ENCODE data around the gene CROT.

Gene CROT

DNA sequence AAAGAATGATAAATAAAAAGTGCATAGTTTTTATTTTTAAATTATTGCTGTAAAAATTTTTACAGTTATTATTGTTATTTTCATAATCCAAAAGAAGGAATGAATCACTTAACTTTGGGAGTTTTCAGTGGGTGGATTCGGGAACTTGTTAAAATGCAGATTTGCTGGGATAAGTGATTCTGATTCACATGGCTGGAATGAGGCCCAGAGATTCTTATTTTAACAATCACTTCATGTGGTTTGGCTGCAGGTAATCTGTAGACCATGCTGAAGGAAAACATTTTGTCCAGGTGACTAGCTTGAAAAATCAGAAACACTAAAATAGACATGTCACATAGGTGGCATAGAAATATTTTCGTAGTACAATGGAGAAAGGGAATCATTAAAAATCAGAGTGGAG, 13.9 kb downstream of the CROT start:
- H3K27me3 Mint-ChIP-seq = no peaks in the 10 kb centered on the region
- no peaks in the 10 kb centered on the region for H3K4me1 Mint-ChIP-seq
- no peak overlapping the region for H3K4me3 Mint-ChIP-seq
- peaks cover 9% of the 10 kb centered on the region for H3K9me3 Mint-ChIP-seq
- no peak overlapping the region for H3K27ac Mint-ChIP-seq
- no peak for DNase-seq
- CTCF ChIA-PET = no interaction called here
- peaks cover 29% of the 10 kb centered on the region for H3K36me3 Mint-ChIP-seq

DNA sequence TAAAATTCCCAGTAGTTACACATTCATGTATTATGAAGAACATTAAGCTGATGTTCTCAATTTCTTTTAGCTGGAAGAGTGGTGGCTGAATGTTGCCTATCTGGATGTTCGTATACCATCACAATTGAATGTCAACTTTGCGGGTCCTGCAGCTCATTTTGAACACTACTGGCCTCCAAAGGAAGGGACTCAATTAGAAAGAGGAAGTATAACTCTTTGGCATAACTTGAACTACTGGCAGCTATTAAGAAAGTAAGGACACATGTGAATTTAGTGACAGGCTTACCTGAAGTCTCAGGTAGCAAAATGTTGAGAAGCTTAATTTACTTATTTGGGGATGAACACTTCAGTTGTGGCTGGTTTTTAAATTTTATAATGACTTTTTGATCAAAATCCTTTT, 15.9 kb downstream of the CROT start:
- H3K9me3 Mint-ChIP-seq = no peaks in the 10 kb centered on the region
- no peak overlapping the region for H3K27ac Mint-ChIP-seq
- no peaks in the 10 kb centered on the region for H3K4me1 Mint-ChIP-seq
- no peak for DNase-seq
- CTCF ChIA-PET = interaction anchor here (0.6 kb wide), 1 partner anchor 213 kb away, joined by 4 read pairs; no protein-coding TSS in a partner anchor
- H3K27me3 Mint-ChIP-seq = no peaks in the 10 kb centered on the region
- H3K4me3 Mint-ChIP-seq = no peak overlapping the region
- peaks cover 14% of the 10 kb centered on the region for H3K36me3 Mint-ChIP-seq

GRCh38 chr7:87363342-87363741, 17.9 kb downstream of the CROT start:
- H3K27me3 Mint-ChIP-seq = no peaks in the 10 kb centered on the region
- no peak for DNase-seq
- no peaks in the 10 kb centered on the region for H3K9me3 Mint-ChIP-seq
- peaks cover 7% of the 10 kb centered on the region for H3K36me3 Mint-ChIP-seq
- CTCF ChIA-PET = no interaction called here
- no peak overlapping the region for H3K4me3 Mint-ChIP-seq
- H3K27ac Mint-ChIP-seq = no peak overlapping the region
- no peaks in the 10 kb centered on the region for H3K4me1 Mint-ChIP-seq

GRCh38 chr7:87364246-87364645, 18.8 kb downstream of the CROT start:
- Mint-ChIP-seq H3K9me3 (no peaks in the 10 kb centered on the region), H3K36me3 (peaks cover 6% of the 10 kb centered on the region), H3K27ac (no peak overlapping the region), H3K4me1 (peaks cover 4% of the 10 kb centered on the region), H3K27me3 (no peaks in the 10 kb centered on the region), H3K4me3 (no peak overlapping the region)
- CTCF ChIA-PET = no interaction called here
- DNase-seq = no peak

DNA sequence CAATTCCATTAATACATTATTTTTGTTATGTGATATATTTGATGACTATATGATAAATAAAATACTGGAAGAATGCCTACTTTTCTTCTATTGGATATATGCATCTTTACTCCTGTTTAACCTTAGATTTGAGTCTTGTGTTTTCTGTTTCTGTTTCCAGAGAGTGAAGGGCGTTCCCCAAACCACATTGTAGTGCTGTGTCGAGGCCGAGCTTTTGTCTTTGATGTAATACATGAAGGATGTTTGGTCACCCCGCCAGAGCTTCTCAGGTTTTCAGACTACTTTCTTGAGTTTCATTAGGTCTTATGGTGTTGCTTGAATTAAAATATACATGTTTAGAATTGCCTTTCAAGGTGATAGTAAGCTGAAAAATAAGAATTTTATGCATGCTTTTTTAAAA, 23.8 kb downstream of the CROT start:
- CTCF ChIA-PET = interaction anchor here (0.6 kb wide), 1 partner anchor 15 kb away, joined by 3 read pairs; no protein-coding TSS in a partner anchor
- peaks cover 2% of the 10 kb centered on the region for H3K9me3 Mint-ChIP-seq
- H3K27ac Mint-ChIP-seq = peak overlapping the region; percentile 62
- DNase-seq = peak; percentile 65
- peaks cover 12% of the 10 kb centered on the region for H3K4me1 Mint-ChIP-seq
- H3K27me3 Mint-ChIP-seq = no peaks in the 10 kb centered on the region
- no peak overlapping the region for H3K4me3 Mint-ChIP-seq
- H3K36me3 Mint-ChIP-seq = peaks cover 10% of the 10 kb centered on the region

- Mint-ChIP-seq H3K4me3 (no peak overlapping the region), H3K27ac (no peak overlapping the region), H3K36me3 (peaks cover 10% of the 10 kb centered on the region), H3K27me3 (no peaks in the 10 kb centered on the region), H3K9me3 (peaks cover 2% of the 10 kb centered on the region), H3K4me1 (peaks cover 12% of the 10 kb centered on the region)
- CTCF ChIA-PET = no interaction called here
- no peak for DNase-seq
Observed at GRCh38 chr7:87370660-87371180, 25.3 kb downstream of the CROT start.

- H3K4me3 Mint-ChIP-seq = no peak overlapping the region
- CTCF ChIA-PET = interaction anchor here (1.1 kb wide), 1 partner anchor 10 kb away, joined by 3 read pairs; no protein-coding TSS in a partner anchor
- no peak for DNase-seq
- peaks cover 2% of the 10 kb centered on the region for H3K9me3 Mint-ChIP-seq
- H3K27me3 Mint-ChIP-seq = no peaks in the 10 kb centered on the region
- peaks cover 13% of the 10 kb centered on the region for H3K36me3 Mint-ChIP-seq
- no peak overlapping the region for H3K27ac Mint-ChIP-seq
- peaks cover under 1% of the 10 kb centered on the region for H3K4me1 Mint-ChIP-seq
Observed at GRCh38 chr7:87375662-87376435, 30.4 kb downstream of the CROT start.

DNA sequence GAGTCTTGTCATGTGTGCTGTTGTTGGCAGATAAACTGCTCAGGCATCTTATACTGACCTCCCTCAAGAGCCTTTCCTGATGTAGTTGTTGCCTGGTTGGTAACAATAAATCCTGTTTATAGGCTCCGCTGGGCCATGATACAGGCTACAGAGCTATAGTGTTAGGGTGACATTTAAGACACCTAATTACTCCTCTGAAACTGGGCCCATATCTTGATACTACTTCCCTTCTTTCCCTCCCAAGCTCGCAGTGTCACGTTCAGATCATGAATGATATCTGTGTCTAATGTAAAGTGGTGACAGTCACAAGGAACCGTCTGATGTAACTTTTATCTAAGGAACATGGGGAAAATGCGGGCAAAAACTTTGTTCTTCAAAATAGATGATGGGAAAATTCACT, 35.4 kb downstream of the CROT start:
- peaks cover 30% of the 10 kb centered on the region for H3K36me3 Mint-ChIP-seq
- H3K27me3 Mint-ChIP-seq = no peaks in the 10 kb centered on the region
- no peaks in the 10 kb centered on the region for H3K4me1 Mint-ChIP-seq
- no peak overlapping the region for H3K4me3 Mint-ChIP-seq
- CTCF ChIA-PET = no interaction called here
- no peak overlapping the region for H3K27ac Mint-ChIP-seq
- no peaks in the 10 kb centered on the region for H3K9me3 Mint-ChIP-seq
- no peak for DNase-seq

DNA sequence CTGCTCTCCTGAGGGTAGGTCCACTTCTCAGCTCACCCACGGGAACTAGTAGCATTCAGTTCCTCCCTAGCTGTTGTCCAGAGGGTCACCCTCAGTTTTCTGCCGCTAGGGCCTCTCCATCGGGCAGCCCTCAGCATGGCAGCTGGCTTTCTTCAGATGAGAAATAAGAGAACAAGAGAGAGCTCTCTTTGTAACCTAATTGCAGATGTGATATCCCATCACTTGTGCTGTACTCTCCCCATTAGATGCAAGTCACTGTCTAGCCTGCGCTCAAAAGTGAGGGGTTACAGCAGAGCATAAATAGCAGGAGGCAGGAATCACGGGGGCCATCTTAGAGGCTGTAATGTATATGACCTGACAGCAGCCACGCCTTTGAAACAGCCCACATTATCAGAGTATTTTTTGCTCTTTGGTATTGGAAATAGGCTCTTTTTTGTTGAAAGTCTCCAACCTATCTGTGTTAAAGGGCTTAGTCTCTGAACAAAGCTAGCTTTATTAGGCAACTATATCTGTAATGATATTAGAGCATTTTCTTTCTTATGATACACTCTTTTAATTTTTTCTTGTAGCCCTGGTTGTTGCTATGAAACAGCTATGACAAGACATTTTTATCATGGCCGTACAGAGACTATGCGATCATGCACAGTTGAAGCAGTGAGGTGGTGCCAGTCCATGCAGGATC, 45.7 kb downstream of the CROT start:
- no peak overlapping the region for H3K27ac Mint-ChIP-seq
- H3K4me1 Mint-ChIP-seq = peaks cover 20% of the 10 kb centered on the region
- peaks cover 7% of the 10 kb centered on the region for H3K9me3 Mint-ChIP-seq
- no peak overlapping the region for H3K4me3 Mint-ChIP-seq
- CTCF ChIA-PET = interaction anchor here (0.6 kb wide), 1 partner anchor 1638 kb away, joined by 3 read pairs; no protein-coding TSS in a partner anchor
- peaks cover 39% of the 10 kb centered on the region for H3K36me3 Mint-ChIP-seq
- DNase-seq = no peak
- no peaks in the 10 kb centered on the region for H3K27me3 Mint-ChIP-seq

DNA sequence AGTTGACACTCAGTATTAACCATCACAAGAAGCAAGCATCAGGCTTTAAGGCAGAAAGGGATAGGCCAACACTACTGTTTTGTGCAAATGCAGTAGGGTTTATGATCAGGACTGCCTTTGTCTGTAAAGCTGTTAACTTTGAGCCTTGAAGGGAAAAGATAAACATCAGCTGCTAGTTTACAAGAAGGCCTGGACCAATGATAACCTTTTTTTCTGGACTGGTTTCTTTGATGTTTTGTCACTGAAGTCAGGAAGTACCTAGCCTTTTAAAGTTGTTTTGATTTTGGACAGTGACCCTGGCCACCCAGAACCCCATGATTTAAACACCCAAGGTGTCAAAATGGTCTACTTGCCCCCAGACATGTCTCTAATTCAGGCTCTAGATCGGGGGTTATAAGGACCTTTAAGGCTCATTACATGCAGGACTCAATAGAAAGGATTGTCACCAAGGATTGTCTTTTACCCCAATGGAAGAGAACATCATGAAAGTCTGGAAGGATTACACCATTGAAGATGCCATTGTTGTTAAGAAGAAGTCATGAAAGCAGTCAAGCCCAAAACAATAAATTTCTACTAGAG, 50.1 kb downstream of the CROT start:
- no peak overlapping the region for H3K27ac Mint-ChIP-seq
- no peak for DNase-seq
- CTCF ChIA-PET = no interaction called here
- H3K4me3 Mint-ChIP-seq = no peak overlapping the region
- H3K4me1 Mint-ChIP-seq = peaks cover 20% of the 10 kb centered on the region
- H3K9me3 Mint-ChIP-seq = no peaks in the 10 kb centered on the region
- H3K27me3 Mint-ChIP-seq = no peaks in the 10 kb centered on the region
- peaks cover 21% of the 10 kb centered on the region for H3K36me3 Mint-ChIP-seq

DNA sequence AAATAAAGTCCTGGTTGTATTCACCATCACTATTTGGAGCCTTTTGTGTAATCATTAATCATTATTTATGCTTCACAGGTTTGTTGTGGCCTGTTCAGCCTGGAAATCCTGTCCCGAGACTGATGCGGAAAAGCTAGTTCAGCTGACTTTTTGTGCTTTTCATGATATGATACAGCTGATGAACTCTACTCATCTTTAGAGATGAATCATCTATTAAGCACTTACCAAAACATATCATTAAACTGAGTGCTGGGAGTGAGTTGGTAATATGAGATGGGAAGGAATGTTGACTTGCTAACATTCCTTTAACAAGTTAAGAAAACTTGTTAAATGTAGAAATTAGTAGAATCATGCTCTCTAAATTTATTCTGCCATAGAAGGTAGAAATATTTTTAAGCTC, 53.0 kb downstream of the CROT start:
- CTCF ChIA-PET = interaction anchor here (1.6 kb wide), 1 partner anchor 18 kb away, joined by 6 read pairs; no protein-coding TSS in a partner anchor
- Mint-ChIP-seq H3K36me3 (peaks cover 16% of the 10 kb centered on the region), H3K27me3 (no peaks in the 10 kb centered on the region), H3K4me3 (no peak overlapping the region), H3K4me1 (peaks cover 1% of the 10 kb centered on the region), H3K9me3 (no peaks in the 10 kb centered on the region), H3K27ac (no peak overlapping the region)
- DNase-seq = no peak

- CTCF ChIA-PET = no interaction called here
- no peaks in the 10 kb centered on the region for H3K4me1 Mint-ChIP-seq
- H3K36me3 Mint-ChIP-seq = no peaks in the 10 kb centered on the region
- no peak for DNase-seq
- H3K27ac Mint-ChIP-seq = no peak overlapping the region
- H3K9me3 Mint-ChIP-seq = no peaks in the 10 kb centered on the region
- H3K4me3 Mint-ChIP-seq = no peak overlapping the region
- no peaks in the 10 kb centered on the region for H3K27me3 Mint-ChIP-seq
Observed at GRCh38 chr7:87404674-87405073, 59.2 kb downstream of the CROT start.

- H3K4me1 Mint-ChIP-seq = no peaks in the 10 kb centered on the region
- H3K27ac Mint-ChIP-seq = no peak overlapping the region
- H3K9me3 Mint-ChIP-seq = no peaks in the 10 kb centered on the region
- H3K27me3 Mint-ChIP-seq = no peaks in the 10 kb centered on the region
- no peak for DNase-seq
- H3K36me3 Mint-ChIP-seq = no peaks in the 10 kb centered on the region
- CTCF ChIA-PET = no interaction called here
- no peak overlapping the region for H3K4me3 Mint-ChIP-seq
Observed at GRCh38 chr7:87411186-87411585, 65.7 kb downstream of the CROT start.

- CTCF ChIA-PET = no interaction called here
Observed at GRCh38 chr7:87413029-87413428, 67.6 kb downstream of the CROT start.

More at GRCh38 chr7:87413029-87413428, 67.6 kb downstream of the CROT start:
- Mint-ChIP-seq H3K4me3 (no peak overlapping the region), H3K27me3 (no peaks in the 10 kb centered on the region), H3K9me3 (no peaks in the 10 kb centered on the region), H3K4me1 (no peaks in the 10 kb centered on the region), H3K27ac (no peak overlapping the region), H3K36me3 (no peaks in the 10 kb centered on the region)
- no peak for DNase-seq
